Transverse colon (tissue), 4 donors: Measurements from ENCODE around the gene GATA3. TPM values are rescaled to one million over a fixed set of nuclear protein-coding genes. Genes with fewer than 3 reads are reported as not detected.

Experiments
- DNase-seq: peaks from one replicate; pipeline ENCODE4 v3.0.0-alpha.2; 2019
- H3K27ac ChIP-seq, 4 donors: fragments of 200-600 bp; sonication (generic); 2 replicates each; pipeline ENCODE4 v1.5.1; 2016 to 2018; ENCODE audit warnings: inconsistent platforms in 4 of 4
- H3K27me3 ChIP-seq: fragments of 200-600 bp; sonication (generic); 2 replicates; pipeline ENCODE4 v1.5.1; 2017; ENCODE audit warnings: inconsistent platforms
- H3K36me3 ChIP-seq, 4 donors: fragments of 200-600 bp; sonication (generic); 2 replicates each; pipeline ENCODE4 v1.5.1; 2017 to 2019; ENCODE audit warnings: inconsistent platforms in 4 of 4
- H3K4me1 ChIP-seq, 4 donors: fragments of 200-600 bp; sonication (generic); 2 replicates each; pipeline ENCODE4 v1.5.1; 2017 to 2020; ENCODE audit warnings: inconsistent platforms in 4 of 4
- H3K4me3 ChIP-seq, 4 donors: fragments of 200-600 bp; sonication (generic); 1 replicate in 1 of 4; 2 replicates in 3 of 4; pipeline versions ENCODE4 v1.5.1 to v1.6.1; 2017 to 2019; ENCODE audit warnings: inconsistent platforms in 4 of 4
- H3K9me3 ChIP-seq, 2 donors: fragments of 200-600 bp; sonication (generic); 2 replicates each; pipeline ENCODE4 v1.5.1; 2017 to 2019; ENCODE audit warnings: inconsistent platforms in 2 of 2
- CTCF ChIP-seq, 5 experiments: fragments of 200-600 bp in 3 of 5; fragments of 450-650 bp in 2 of 5; sonication (generic) in 3 of 5; IDR thresholded peaks; 1 replicate in 2 of 5; 2 replicates in 3 of 5; pipeline ENCODE4 v1.5.1; 2016 to 2017; ENCODE audit warnings: antibody characterized with exemption in 5 of 5, inconsistent platforms in 3 of 5, mild to moderate bottlenecking in 2 of 5, moderate library complexity in 1 of 5
- EP300 ChIP-seq: sonication (generic); formaldehyde crosslinking; IDR thresholded peaks from one replicate; pipeline ENCODE4 v1.6.1; 2017; ENCODE audit warnings: antibody characterized with exemption, low read depth
- POLR2A ChIP-seq: fragments of 450-650 bp; IDR thresholded peaks from one replicate; pipeline ENCODE4 v1.6.1; 2016; ENCODE audit warnings: antibody characterized with exemption, mild to moderate bottlenecking, moderate library complexity
- POLR2AphosphoS5 ChIP-seq, 3 donors: sonication (generic); formaldehyde crosslinking; IDR thresholded peaks; one replicate each; pipeline ENCODE4 v1.6.1; 2016; ENCODE audit warnings: antibody characterized with exemption in 3 of 3
- WGBS, 2 donors: methylation state at CpG; one replicate each; pipeline ENCODE4 v1.1.5; 2018; ENCODE audit warnings: low coverage in 1 of 2; 5-methylcytosine and 5-hydroxymethylcytosine counted together
- in situ Hi-C, 4 donors: fragments of 200-750 bp; cut with MboI; loops; one replicate each; pipeline versions ENCODE4 v1.15.0 to v1.15.1; 2017; ENCODE audit warnings: low sequenced_read_pairs in 3 of 4, low pct_ligation_motif_present in 1 of 4, low pct_unique_long_range_greater_than_20kb in 1 of 4
- intact Hi-C: fragments of 100-400 bp; cut with DNase I; formaldehyde crosslinking; loops from one replicate; pipeline ENCODE4 v1.15.1; 2023; ENCODE audit warnings: low total_unique reads
- total RNA-seq, 4 donors: library from RNA; depleted of rRNA; stranded (reverse); fragments of >200 nt; gene quantifications; one replicate each; pipeline ENCODE4 v1.1.0, GENCODE V29; 2016

The GATA3 gene
- total RNA-seq, 4 donors from 2014 or later = 0.48 TPM; not detected in 3

GRCh38 chr10:8036506-8037198 is 17.8 kb upstream of the GATA3 start:
- Histone ChIP-seq H3K36me3 (no peaks in the 10 kb centered on the region), H3K4me3 (no peak overlapping the region), H3K9me3 (no peaks in the 10 kb centered on the region), H3K4me1 (peaks cover 5 to 22% (median 15%) of the 10 kb centered on the region in 4 donors), H3K27ac (no peak overlapping the region), H3K27me3 (peaks cover 100% of the 10 kb centered on the region)
- intact Hi-C loops = no loop called here
- no peak for DNase-seq
- in situ Hi-C loops = loop anchor here in 1 of 4 donors (25.0 kb wide), 1 partner anchor 426 kb away; no protein-coding TSS in a partner anchor
- 11 to 17% methylated on average over 8 to 15 of the region's 18 CpGs for WGBS, 2 donors
- TF ChIP-seq POLR2AphosphoS5 (IDR thresholded peaks at IDR 0.05) (no peak), POLR2A (no peak), EP300 (no peak), CTCF (IDR thresholded peaks at IDR 0.05) (no peak)

GRCh38 chr10:8037199-8037801 is 17.2 kb upstream of the GATA3 start:
- 8 to 19% methylated on average over 15 to 32 of the region's 32 CpGs for WGBS, 2 donors
- Histone ChIP-seq H3K9me3 (no peaks in the 10 kb centered on the region), H3K4me3 (no peak overlapping the region), H3K36me3 (no peaks in the 10 kb centered on the region), H3K4me1 (peaks cover 5 to 22% (median 15%) of the 10 kb centered on the region in 4 donors), H3K27me3 (peaks cover 100% of the 10 kb centered on the region), H3K27ac (no peak overlapping the region)
- DNase-seq = no peak
- TF ChIP-seq POLR2AphosphoS5 (IDR thresholded peaks at IDR 0.05) (no peak), EP300 (no peak), CTCF (IDR thresholded peaks at IDR 0.05) (no peak), POLR2A (no peak)
- intact Hi-C loops (no loop called here), in situ Hi-C loops (loop anchor here in 1 of 4 donors (25.0 kb wide), 1 partner anchor 425 kb away; no protein-coding TSS in a partner anchor)

GRCh38 chr10:8037941-8038894 is 16.3 kb upstream of the GATA3 start:
- no peak for DNase-seq
- no peak overlapping the region for H3K4me3 ChIP-seq
- no peak overlapping the region for H3K27ac ChIP-seq
- peaks cover 100% of the 10 kb centered on the region for H3K27me3 ChIP-seq
- 10 to 15% methylated on average over 17 to 22 of the region's 22 CpGs for WGBS, 2 donors
- in situ Hi-C loops = loop anchor here in 1 of 4 donors (25.0 kb wide), 1 partner anchor 424 kb away; no protein-coding TSS in a partner anchor
- intact Hi-C loops = no loop called here
- H3K4me1 ChIP-seq = peaks cover 5 to 26% (median 19%) of the 10 kb centered on the region in 4 donors
- no peak for TF ChIP-seq EP300
- TF ChIP-seq CTCF (IDR thresholded peaks at IDR 0.05) = no peak
- TF ChIP-seq POLR2A = no peak
- no peak for TF ChIP-seq POLR2AphosphoS5 (IDR thresholded peaks at IDR 0.05)
- no peaks in the 10 kb centered on the region for H3K9me3 ChIP-seq
- H3K36me3 ChIP-seq = no peaks in the 10 kb centered on the region
